GM19438 (cell line): ENCODE data around the gene CARMIL1.

Experiments used
- ATAC-seq: cut with Tn5 transposase; IDR thresholded peaks from one replicate; pipeline ENCODE4 v1.9.1; 2021; ENCODE audit warnings: low read depth; ENCODE audit not compliant: unreplicated experiment

Gene CARMIL1

DNA sequence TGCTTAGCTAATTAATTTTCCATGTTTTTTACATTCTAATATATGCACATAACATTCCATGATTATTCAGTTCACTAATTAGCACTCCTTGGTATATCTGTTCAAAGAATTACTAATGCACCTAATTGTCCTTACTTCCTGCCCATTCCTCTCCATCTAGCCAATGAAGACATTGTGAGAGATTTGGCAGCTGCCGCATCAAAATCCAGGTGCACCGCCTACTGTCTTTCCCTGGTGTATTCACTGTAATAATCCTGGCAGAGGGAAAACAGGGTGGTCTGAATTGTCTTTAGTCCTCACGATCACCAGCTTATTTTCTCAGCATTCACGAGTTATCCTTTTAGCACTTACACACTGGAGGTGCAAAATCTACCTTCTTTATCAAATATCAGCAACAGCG is 311.8 kb downstream of the CARMIL1 start:
- no peak for ATAC-seq

DNA sequence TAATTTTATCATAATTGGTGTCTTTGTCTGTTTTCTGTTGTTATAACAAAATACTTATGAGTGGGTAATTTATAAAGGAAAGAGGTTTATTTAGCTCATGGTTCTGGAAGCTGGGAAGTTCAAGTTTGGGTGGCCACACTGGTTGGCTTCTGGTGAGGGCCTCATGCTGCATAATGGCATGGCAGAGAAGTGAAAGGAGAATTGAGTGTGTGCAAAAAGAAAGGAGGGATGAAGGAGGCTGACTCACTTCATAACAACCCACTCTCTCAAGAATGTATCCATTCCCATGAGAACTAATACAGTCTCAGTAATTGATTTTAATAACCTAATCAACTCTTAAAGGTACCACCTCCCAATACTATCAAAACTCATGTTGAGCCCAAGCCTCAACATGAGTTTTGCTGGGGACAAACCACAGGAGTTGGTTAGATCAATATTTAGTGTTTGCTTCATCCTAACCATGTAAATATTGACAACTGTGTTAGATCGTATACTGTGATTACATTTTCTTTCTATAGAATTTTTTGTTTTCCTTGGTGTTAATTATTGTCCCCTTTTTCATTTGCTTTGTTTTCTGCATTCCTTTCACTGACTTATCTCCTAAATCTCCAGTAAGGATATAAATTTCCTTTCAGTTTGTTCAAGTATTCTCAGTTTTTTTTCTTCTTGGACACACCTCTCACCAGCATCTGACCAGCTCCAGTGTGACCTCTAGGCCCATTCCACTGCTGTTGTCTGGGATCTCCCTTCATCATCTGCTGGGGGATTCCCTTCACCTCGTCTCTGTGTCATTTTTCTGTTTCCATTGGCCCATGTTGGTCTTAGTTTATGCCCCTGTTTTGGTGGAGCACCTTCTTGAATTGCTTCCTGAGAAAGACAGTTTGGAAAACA is 318.0 kb downstream of the CARMIL1 start:
- ATAC-seq = no peak

DNA sequence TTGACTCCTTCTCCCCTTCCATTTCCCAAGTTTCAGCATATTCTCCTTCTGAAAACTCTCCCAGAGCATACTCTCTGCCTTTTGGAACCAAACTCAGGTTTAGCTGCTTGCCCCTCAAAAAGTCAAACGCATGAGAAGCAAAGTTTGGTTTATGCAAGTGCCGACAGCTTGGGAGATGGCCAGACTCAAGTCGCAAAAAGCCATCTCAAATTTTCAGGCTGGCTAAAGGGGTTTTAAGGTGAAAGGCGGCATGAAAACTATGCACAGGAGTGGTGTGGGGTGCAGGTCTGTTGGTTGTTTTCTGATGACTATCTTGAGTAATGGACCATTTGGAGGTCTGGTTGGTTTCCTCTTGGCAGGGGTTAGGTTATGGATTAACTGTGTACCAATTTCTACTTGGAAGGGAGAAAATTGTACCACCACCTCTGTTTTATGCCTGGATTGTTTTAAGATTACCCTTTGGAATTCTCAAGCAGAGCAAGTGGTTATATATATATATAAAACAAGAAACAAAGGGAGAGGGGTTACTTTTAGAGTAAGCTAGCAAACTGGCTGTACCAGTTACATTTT is 320.4 kb downstream of the CARMIL1 start:
- no peak for ATAC-seq

DNA sequence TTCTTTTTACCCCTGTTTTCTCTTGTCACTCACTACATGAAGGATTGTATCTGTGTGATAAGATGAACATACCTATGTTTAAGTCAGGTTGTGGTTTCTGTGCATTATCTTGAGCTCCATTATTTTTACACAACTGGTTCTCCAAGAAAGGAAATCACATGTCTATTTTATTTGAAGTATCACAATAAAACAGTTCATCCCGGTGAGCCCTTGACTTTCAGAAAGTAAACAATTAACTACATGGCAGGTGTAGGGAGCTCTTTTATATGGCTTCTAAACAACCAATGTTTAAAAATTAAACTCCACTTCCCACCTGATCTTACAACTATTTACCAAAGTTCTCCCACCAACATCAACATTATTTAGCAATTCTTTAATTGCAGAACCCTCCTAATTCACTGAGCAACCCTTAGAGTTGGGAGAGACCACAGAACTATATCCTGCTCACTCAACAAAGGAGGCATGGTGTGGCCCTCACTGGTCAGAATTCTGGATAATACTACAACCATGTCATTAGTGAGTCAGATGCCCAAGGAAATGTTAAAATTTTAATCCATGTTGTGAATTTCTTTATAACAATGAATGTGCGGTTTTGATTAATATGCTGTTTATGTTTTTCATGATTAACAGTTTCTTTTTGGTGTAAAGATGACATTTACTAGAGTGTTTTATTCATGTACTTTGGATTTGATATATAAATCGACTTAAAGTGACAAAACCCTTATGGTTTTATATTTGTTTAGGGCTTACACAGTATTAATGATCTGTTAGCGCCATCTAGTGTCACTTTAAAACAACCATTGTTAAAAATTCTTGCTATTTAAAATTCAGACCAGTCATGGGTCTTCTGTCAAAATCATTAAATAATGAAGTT is 322.9 kb downstream of the CARMIL1 start:
- ATAC-seq = no peak

DNA sequence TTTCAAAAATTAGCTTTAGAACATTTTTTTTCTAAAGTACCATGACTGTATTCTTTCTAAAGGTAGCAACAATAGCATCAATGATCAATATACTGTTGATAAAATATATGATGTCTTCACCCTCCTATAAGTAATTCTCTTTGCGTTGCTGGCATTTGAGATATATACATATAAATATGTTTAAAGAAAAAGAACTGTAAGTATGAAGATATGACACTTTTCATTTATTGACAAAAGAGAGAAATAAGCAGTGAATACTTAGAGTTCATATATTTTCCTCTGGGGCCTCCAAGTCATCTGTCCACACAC is 323.5 kb downstream of the CARMIL1 start:
- ATAC-seq = no peak

DNA sequence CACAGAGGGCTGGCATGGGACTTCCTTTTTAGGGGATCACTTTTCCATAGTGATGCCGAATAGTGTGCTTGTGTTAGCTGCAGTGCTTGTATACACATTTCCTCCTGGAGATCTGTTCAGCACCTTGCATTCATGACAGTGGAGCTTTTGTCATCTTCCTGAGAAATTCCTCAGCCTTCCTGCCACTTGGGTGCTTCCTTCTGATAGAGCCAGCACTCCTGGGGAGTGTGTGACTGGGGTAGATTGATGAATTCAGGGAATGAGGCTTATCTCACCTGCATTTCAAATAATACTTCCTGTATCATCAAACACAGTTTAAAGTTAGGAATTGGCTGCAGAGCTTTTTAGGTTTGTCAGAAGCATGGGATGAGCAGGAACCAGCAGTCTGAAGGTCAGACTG is 324.1 kb downstream of the CARMIL1 start:
- ATAC-seq = no peak

DNA sequence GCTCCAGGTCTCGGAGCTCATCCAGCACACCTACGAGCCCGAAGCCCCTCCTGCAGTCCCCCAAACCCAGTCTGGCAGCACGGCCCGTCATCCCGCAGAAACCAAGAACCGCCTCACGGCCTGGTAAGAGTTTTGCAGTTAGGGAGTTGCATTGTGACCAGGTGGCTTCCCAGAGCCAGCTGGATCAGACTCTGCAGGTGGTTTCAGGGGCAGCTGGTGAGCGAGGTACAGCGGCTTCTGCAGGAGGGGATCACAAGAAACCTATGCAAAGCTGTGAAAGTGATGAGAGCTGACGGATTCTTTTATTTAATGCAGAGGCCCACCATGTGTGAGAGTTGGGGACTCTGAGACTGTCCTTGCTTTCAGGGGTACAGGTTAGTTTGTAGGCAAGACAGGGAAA is 327.0 kb downstream of the CARMIL1 start:
- no peak for ATAC-seq

DNA sequence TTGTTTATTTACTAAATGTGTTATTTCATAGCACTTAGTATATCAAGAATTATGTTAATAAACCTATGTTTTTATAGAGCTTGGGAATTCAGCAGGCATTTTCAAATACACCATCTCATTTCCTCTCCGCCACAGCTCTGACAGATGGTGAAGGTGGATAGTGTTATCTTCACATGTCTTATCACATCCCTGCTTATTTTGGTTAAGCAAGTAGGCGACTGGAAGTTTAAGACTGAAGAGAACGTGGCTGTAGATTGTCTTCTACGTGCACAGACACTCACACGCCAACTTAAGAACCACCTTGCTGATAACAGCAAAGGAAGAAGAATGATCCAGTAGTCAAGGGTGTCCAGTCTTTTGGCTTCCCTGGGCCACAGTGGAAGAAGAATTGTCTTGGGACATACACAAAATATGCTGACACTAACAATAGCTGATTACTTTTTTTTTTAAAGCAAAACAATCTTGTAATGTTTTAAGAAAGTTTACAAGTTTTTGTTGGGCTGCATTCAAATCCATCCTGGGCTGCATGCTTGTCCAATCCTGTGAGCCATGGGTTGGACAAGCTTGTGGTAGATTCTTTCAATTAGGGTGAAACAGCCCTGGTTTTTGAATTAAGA is 329.5 kb downstream of the CARMIL1 start:
- no peak for ATAC-seq

DNA sequence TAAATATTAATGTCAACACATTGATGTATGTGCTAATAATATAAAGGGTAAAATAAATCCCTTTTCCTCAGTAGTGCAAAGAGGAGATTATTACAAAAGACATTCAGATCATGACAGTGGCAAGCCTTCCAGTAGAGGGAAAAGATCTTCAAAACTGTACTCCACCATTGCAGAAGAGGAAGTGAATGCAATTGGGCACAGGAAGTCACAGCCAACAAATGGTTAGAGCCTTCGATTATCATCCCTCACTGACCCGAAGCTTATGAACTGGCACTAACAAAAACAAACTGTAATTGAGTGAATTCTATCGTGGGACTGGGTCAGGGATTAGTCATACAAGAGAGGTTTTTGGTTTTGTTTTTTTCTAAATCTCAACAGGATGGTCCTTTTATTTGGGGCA is 333.5 kb downstream of the CARMIL1 start:
- ATAC-seq = no peak

DNA sequence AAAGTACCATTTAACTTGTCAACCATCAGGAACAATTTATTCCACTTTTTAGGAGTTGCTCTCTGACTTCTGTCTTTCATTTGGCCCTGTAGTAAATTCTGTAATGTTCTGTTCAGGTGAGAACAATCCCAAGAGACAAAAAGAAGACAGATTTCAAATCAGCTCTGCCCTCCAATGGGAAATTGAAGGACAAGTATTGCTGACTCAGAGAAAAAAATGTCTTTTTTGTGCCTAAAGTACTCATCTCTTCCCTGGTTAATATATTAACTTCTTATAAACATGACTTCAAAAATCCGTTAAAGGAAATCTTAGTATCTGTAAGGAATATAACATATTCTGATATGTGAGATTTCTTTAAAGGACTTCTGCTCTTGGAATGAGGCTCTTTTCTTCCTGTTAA is 334.2 kb downstream of the CARMIL1 start:
- no peak for ATAC-seq

DNA sequence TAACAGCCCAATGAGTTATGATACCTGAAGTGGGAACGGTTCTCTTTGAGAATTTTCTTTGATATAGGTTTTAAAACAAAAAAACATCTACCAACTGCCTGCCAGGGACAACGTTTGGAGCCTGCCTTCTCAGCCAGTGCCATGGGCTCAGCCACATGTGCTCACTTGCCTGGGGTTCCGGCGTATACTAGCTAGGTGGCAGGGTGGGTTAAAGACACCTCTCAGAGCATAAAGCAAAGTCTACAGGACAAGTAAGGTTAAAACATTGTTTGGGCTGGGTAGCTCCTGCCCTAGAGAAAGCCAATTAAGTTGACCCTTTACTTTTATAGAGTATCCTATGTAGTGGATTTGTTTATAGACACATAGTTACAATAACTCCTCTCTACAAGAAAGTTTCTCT is 334.9 kb downstream of the CARMIL1 start:
- ATAC-seq = no peak

DNA sequence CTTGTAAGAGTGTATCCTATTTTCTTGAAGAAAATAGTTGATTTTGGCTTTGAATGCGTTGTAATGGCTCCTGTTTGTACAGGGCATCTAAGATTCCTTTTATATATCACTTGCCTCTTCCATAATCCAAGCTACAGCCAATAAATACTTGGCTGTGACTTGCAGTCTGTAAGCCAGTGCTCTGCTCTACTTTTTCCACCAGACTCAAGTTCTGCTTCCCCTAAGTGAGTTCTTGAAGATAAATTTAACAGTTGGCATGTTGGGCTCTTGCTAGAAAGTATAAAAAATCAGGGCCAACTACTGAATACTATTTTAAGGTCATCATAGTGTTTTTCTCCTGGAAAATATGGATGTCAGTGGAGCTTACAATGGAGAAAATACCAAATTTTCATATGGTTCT is 336.3 kb downstream of the CARMIL1 start:
- no peak for ATAC-seq

DNA sequence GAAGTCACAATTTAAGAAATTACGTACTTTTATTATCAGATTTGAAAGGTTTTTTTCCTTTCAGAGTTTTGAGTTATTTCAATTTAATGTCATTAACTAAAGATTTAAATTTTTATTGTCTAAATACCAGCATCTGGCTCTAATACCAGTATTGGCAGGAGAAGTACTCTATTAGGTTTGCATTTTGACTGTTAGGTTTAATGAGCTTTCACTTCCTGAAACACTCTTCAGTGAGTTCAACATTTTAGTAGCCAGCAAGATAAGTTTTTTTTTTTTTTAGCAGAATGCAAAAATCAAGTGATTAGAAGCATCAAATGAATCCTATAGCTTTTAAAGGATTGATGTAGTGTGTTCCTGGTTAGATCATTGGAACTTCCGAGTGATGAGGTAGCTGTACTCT is 338.8 kb downstream of the CARMIL1 start:
- ATAC-seq = no peak

DNA sequence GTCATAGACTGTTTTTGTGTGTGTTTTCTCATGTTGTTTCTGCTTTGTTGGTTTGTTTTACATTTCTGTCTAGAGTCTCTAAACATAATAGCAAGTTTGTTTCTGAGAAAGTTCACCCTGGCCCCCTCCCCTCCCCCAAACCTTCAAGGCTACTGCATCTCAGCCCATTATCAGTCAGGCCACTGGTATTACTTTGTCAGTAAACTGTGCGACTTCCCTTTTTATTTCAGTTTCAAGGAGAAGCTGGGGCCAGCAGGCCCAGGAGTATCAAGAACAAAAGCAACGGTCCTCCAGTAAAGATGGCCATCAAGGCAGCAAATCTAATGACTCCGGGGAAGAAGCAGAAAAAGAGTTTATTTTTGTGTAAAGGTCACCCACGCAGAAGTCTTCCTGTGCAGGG is 340.0 kb downstream of the CARMIL1 start:
- ATAC-seq = no peak

DNA sequence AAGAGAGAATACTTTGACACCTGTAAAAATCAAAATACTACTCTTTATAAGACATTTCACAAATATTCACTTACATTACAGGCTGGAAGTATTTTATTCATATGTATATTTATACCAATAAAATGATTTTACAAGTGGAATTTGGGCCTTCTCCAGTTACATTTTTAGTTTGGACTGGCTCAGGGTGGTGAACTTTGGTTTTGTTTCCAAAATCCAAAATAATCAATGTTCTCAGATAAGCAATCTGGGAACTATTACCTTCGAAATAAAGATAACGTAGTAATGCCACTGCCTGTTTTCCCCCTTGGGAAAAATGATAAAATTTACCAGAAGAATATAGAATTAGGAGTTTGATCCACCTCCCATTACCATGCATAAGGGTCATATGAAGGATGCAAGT is 341.2 kb downstream of the CARMIL1 start:
- no peak for ATAC-seq

DNA sequence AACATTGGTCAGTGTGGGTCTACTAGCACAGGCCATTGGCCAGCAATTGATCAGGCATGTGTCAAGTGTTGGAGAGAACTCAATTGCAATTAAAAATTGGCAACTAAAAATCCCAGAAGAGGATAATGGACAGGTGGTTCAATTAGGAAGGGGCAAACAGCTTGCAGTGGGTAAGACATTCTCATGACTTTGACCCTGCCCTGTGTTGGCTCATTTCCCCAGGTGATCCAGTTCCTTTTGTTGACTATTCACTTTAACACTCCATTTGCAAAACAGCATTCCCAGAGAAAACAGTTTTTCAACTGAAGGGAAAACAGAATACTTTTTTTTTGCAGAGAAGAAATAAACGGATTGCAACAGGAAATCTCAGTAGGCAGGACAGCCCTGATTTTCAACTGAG is 343.9 kb downstream of the CARMIL1 start:
- no peak for ATAC-seq

DNA sequence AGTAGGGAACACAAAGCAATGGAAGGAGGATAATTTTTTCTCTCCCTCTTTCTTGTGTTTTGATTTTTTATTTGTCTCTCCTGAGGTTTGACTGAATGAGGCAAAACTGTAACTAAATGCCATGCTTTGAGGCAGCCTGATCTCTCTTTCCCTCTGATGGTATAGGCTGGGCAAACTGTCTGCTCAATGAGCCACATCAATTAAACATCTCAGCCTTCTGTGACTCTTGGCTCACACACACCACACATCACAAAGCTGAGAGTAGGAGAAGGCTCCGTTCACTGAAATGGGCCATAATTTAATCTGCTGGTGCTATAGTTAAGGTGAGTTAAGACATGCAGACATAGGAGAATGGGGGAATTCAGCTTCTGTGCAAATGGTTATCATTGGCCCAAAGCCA is 344.7 kb downstream of the CARMIL1 start:
- no peak for ATAC-seq

DNA sequence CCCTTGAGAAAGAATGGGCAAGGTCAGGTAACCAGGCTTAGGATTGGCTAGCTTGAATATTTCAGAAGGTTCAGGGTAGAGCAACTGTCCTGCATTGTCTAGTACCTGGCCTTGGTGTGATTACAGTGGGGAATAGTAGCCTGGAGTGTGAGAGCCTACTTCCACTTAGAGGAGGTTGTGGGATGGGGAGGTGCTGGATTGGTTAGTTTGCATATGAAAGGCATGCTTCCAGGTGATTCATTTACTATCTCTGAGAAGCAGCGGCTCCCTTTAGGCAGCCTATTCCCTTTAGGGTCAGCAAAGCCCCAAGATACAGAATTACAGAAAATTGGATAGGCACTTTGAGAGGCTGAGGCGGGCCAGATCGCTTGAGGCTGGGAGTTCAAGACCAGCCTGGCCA is 347.8 kb downstream of the CARMIL1 start:
- ATAC-seq = no peak

DNA sequence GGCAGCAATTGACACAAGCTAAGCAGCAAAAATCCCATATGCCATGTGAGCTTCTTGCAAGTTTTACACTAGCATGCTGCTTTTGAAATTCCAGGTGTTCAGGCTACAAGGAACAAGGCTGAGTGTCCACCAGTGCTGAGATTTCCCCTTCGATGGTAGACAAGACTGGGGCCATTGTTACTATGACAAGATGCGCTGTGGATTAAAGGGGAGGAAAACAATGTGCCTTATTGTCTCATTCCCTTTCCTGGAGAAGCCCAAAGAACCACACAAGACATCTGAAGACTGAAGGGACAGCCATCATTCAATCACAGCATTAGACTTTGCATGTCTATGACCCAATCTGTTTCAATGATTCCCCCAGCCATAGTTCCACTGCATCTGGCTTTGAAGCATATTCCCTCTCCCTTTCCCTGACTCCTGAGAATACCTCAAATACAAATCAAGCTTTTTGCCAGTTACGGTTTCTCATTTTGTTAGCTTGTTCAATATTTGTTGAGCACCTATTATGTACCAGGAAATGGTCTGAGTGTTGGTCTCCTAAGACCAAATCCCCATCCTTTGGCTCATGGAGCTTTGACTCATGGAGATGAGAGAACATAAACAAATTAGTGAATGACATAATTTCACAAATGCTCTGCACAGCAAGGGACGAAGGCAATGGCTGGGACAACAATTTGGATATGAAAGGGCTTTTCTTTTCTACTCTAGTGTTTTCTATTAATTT is 349.5 kb downstream of the CARMIL1 start:
- no peak for ATAC-seq

DNA sequence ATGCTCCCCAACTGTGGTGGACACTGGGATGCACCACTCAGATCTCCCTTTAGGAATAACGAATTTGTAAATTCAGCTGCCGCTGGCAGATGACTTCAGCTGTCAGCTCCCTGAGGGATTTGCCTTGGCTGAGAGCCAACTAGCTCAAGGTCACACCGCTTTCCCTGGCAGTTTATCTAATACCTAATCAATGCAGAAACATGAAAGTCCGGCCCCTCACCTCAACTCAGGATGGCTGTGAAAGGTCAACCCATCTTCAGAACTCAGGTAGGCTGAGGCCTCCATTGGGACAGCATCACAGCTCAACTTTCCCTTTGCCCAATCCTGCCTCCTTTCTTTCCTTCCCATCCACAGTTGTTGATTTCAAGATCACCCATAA is 350.0 kb downstream of the CARMIL1 start:
- ATAC-seq = no peak
